ENCODE measurements around the gene PVALB.
A peak's percentile ranks its signal among the peaks of the same experiment; 100 is the strongest.

PVALB gene

DNA sequence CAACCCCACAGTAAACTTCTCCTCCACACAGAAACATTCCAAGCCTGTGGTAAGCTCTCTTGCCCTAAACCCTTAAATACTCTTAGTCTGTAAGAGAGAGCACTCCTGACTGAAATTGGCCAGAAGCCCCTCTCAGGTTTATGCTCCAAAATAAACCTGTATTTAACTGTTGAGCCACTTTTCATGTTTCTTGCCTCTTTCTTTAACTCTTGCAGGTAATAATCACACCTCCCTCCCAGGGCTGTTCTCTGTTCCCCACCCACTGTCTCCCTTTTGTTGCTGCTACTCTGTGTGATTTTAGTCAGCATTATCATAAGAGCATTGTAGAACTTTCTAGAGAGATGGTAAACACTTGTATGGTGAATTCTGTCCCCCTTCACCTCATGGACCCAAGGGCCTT lies 38.8 kb downstream of the PVALB start:
- no peak for FAIRE-seq
- no peak for DNase-seq (ENCODE audit: extremely low spot score, insufficient read length, low read depth)

GRCh38 chr22:36776722-36777121 lies 40.1 kb downstream of the PVALB start:
- DNase-seq (ENCODE audit: extremely low spot score, insufficient read length, low read depth): no peak
- FAIRE-seq: no peak

GRCh38 chr22:36775964-36776669 lies 40.7 kb downstream of the PVALB start, which contains the start of gene IFT27:
IFT27 (minus strand) TSS chr22:36776119; CDS start chr22:36775707, 412 bp downstream.
- DNase-seq (ENCODE audit: extremely low spot score, insufficient read length, low read depth) (peak; percentile 98), FAIRE-seq (peak; percentile 100)

- DNase-seq (ENCODE audit: extremely low spot score, insufficient read length, low read depth): no peak
- no peak for FAIRE-seq
Observed at GRCh38 chr22:36775586-36775963, 41.3 kb downstream of the PVALB start.

- DNase-seq (ENCODE audit: extremely low spot score, insufficient read length, low read depth) (no peak), FAIRE-seq (no peak)
Observed at GRCh38 chr22:36773935-36774334, 42.9 kb downstream of the PVALB start.

GRCh38 chr22:36772451-36772850 lies 44.4 kb downstream of the PVALB start:
- DNase-seq (ENCODE audit: extremely low spot score, insufficient read length, low read depth) (no peak), FAIRE-seq (no peak)

- DNase-seq (ENCODE audit: extremely low spot score, insufficient read length, low read depth): no peak
- no peak for FAIRE-seq
Observed at GRCh38 chr22:36771356-36772063, 45.3 kb downstream of the PVALB start.

DNA sequence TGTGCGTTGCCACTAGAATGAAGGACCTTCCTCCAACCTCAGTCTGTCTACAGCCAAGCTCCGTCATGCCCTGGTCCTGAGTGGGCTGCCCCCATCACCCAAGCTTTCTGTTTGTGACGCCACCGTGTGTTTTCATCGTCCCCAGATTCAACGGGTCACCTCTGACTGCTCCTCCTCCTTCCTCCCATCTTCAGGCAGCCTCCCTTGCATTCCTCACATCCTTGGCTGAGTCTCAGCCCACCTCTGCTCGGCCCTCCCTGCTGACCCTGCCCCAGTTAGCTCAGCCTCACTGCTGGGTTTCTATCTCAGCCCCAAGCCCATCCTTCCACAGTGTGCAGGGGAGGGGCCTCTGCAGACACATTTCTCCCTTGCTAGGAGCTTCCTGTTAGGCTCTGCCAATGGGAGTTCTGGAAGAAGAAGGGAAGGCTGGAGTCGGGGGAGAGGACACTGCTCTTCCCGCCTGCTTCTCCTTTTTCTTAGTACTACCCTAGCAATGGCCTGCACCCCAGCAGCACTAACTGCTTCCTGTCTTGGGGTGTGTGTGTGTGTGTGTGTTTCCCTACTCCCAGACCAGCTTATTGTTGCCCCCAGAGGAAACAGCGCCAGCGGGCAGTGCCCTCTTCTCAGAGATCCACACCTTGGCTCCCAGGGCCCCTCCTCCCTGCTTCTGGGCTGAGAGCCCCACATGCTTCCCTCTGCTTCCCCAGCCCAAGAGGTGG lies 46.2 kb downstream of the PVALB start:
- no peak for DNase-seq (ENCODE audit: extremely low spot score, insufficient read length, low read depth)
- FAIRE-seq: no peak

DNA sequence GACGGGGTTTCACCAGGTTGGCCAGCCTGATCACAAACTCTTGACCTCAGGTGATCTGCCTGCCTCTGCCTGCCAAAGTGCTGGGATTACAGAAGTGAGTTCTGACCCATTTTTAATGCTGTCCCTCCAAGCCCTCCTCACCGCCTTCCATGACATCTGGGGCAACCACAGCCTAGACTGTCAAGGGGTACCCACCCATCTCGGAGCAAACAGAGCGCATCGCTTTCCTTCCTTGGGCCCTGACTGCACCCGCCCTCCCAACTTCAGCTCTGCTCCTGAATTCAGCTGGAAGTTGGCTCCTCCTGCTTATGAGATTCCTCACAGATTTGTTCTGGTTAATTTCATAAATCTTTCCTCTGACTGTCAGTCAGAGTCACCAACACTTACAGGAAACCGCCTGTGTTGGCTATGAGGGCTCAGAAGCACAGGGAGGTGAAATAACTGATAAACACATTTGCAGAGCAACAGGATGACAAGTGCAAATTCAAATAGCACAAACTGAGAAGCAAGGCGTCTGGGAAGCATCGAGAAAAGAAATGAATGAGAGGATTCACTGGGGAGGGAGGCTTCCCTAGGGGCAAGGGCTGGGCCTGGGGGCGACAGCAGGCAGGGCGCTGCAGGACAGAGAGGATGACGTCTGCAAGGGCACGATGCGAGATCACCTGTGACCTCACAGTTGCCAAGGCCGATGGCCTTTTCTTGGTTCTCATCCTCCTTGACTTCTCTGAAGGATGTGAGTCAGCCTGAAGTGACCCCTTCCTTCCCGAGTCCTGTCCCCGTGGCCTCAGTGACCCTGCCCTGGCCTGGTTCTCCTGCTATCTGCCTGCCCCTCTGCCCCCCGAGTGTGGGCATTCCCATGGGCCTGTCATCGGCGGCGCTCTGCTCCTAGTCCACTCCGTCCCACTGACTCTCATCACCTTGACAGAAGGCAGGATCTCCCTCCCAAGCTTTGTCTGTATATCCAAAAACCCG lies 47.0 kb downstream of the PVALB start:
- DNase-seq (ENCODE audit: extremely low spot score, insufficient read length, low read depth): no peak
- no peak for FAIRE-seq

- DNase-seq (ENCODE audit: extremely low spot score, insufficient read length, low read depth) (no peak), FAIRE-seq (no peak)
Observed at GRCh38 chr22:36768616-36769015, 48.2 kb downstream of the PVALB start.

GRCh38 chr22:36768141-36768540 lies 48.7 kb downstream of the PVALB start:
- FAIRE-seq (no peak), DNase-seq (ENCODE audit: extremely low spot score, insufficient read length, low read depth) (no peak)

DNA sequence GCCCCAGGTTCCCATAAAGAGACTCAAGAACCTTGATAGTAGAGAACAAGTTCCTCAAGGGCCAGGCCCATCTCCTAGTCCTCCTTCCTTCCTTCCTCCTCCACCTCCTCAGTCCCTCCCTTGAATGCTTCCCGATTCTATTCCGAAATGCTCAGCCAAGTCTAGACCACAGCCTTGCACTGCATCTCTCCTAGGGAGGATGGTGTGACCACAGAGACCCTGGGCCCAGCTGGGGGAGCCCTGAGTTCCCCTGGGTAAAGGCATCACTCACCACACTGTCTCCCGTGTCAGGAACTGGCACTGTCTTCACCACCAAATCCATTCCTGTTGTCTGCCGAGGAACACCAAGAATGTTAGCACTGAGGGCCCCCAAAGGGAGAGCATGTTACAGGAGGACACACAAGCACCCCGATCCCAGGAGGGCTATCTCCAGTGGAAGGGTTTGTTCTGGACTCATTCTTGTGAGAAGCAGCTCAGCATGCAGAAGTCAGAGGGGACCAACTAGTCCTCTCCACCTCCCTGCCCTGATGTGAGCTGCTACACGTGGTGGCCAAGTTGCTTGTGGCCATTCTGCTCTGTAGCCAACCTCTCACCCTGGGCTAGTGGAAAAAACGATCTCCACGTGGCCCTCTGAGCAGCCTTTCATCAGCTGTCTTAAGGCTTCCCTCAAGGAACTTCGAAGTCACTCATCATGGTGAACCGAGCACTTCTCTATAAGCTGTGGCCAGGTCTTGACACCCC lies 49.6 kb downstream of the PVALB start:
- DNase-seq (ENCODE audit: extremely low spot score, insufficient read length, low read depth) (no peak), FAIRE-seq (no peak)

GRCh38 chr22:36765943-36766450 lies 50.8 kb downstream of the PVALB start:
- no peak for DNase-seq (ENCODE audit: extremely low spot score, insufficient read length, low read depth)
- no peak for FAIRE-seq

GRCh38 chr22:36765131-36765942 lies 51.5 kb downstream of the PVALB start:
- DNase-seq (ENCODE audit: extremely low spot score, insufficient read length, low read depth) (no peak), FAIRE-seq (no peak)

DNA sequence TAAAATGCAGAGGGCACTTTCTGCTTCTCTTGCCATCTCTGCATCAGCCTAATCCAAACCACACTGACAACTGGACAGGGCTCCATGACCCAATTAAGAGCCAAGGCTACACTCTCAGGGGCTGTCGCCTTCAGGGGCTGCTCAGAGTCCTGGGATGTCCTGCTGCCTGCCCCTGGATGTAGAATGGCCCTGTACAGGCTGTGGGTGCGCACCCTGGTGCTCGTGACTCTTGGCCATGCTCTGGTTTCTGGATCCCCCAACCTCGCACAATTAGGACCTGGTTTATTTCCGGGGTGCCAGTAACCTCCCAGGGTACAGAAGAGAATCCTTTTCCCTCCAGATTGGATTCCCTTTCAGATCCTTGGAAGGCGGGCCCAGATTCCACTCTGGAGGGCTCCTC lies 52.2 kb downstream of the PVALB start:
- DNase-seq (ENCODE audit: extremely low spot score, insufficient read length, low read depth) (no peak), FAIRE-seq (no peak)

DNA sequence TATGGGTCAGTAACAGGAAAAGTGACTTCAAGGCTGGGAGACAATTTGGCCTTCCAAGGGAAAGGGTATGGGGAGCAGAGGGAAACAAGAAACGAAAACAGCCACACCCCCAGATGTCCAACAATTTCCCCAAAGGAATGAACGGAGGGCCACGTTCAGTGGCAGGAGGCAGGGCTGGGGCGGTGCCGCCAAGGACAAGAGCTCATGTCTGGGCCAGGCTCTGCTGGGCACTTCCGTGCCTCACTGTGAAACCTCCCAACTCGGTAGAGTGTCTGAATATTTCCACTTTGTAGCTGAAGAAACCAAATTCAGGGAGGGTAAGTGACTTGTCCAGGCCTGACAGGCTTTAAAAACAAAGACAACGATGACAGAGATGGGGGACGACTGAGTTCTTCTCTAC lies 52.8 kb downstream of the PVALB start:
- no peak for DNase-seq (ENCODE audit: extremely low spot score, insufficient read length, low read depth)
- FAIRE-seq: no peak

- no peak for FAIRE-seq
- no peak for DNase-seq (ENCODE audit: extremely low spot score, insufficient read length, low read depth)
Observed at GRCh38 chr22:36763576-36763975, 53.3 kb downstream of the PVALB start.

GRCh38 chr22:36762687-36763260 lies 54.1 kb downstream of the PVALB start:
- DNase-seq (ENCODE audit: extremely low spot score, insufficient read length, low read depth): no peak
- no peak for FAIRE-seq
